HG03565 (cell line): Measurements from ENCODE around the gene C1QTNF9B.

ENCODE experiments used
- ATAC-seq: cut with Tn5 transposase; IDR thresholded peaks from one replicate; pipeline ENCODE4 v1.9.1; 2021; ENCODE audit warnings: mild to moderate bottlenecking, moderate library complexity; ENCODE audit not compliant: unreplicated experiment

C1QTNF9B gene

DNA sequence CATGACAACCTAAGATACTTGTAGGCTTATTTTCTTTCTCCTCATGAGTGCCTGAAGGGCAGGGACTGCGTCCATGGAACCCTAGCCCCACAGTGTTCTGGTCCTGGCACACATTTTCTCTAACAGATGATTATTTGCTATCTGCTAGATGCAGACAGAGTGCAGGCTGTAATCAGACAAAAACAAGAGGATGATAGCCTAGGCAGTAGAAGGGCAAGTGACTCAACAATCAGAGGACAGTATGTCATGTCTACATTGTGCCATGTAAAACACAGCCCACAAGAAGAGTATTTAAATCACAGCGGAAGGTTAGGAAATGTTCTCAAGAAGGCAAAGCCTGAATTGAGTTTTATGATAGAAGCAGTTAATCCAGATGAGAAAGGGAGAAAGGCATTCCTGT is 37.4 kb downstream of the C1QTNF9B start:
- ATAC-seq = no peak

GRCh38 chr13:23859455-23859854 is 37.8 kb downstream of the C1QTNF9B start:
- ATAC-seq = no peak

GRCh38 chr13:23858546-23858945 is 38.8 kb downstream of the C1QTNF9B start:
- ATAC-seq = no peak

GRCh38 chr13:23856008-23856750 is 41.1 kb downstream of the C1QTNF9B start:
- no peak for ATAC-seq

GRCh38 chr13:23855360-23855759 is 41.9 kb downstream of the C1QTNF9B start:
- ATAC-seq = no peak

DNA sequence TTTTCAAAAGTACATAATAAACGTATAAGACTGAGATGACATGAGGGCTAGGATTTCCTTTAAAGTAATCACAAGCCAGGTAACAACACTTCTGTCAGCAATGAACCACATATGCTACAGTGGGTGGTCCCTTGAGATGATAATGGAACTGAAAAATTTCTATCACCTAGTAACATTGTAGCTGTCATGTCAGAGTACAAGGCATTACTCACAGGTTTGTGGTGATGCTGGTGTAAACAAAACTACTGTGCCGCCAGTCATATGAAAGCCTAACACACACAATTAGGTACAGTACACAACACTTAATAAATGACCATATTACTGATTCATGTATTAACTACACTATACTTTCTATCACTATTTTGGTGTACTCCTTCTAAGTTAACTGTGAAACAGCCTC is 45.0 kb downstream of the C1QTNF9B start:
- peak; percentile 30 for ATAC-seq

DNA sequence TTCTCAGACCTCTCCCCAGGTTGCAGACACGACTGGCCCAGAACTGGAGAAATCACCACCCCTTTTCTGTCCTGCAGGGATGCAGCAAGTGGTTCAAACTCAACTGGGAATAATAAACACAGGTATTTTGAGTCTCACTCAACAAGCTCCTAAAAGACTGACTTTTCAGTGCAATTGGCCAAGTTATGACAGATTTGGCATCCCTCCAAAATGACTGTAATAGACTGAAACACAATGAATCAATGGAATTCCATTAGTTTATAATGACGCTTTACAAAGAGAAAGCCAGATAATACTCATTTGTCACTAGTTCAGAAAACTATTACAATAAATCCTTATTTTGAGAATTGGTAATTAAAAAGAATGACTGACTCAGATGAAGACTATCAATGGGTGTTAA is 46.2 kb downstream of the C1QTNF9B start:
- ATAC-seq = no peak

DNA sequence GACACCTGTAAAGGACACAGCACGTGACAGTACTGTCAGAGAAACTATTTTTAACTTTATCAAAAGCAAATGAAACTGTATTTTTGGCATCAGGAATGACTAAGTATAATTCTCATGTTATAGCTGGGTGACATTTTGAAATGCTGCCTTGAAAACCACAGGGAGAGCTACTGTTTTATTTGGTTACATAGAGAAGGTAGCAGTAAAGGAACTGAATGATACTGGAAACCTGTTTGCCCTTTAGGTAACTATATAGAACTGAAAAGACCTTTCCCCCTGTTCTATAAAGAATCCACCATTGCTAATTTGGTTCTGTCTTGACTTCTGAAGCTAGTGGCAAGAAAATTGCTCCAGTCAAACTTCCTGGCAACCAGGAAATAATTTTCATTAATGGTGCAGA is 47.2 kb downstream of the C1QTNF9B start:
- no peak for ATAC-seq

DNA sequence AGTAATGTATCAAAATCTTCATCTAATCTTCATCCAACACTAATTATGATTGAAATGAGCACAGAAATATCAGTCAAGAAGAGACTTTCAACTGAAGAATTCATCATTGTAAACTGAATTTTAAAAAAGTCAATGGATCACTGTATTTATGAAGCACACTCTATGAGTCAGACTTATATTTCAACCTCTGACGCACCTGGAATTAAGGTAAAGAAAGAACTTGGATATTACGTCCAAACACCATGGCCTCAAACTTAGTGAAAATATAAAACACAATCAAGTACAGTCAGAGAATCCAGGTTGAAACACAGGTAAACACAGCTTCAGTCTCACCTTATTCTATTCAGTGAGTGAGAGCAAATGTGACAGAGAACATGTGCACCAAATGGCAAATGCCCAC is 47.6 kb downstream of the C1QTNF9B start:
- ATAC-seq = no peak

- no peak for ATAC-seq
These were observed 48.6 kb downstream of the C1QTNF9B start for GRCh38 chr13:23848646-23849141.

DNA sequence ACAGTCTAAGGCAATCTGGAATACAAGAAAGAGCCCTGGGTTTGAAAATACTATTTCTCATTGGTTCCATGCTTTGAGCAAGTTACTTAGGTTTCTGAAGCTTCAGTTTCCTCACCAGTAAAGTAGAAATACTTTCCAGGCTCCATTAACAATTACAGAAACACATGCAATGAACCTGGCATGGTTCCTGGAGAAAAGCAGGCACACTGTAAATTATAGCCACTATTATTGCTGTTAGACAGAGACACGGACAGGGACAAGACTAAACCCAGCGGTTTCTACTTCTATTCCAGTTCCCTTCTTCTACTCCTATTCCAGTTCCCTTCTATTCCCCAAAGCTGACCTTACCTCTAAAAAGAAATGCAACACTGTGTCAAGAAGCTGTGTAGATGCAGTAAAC is 49.3 kb downstream of the C1QTNF9B start:
- ATAC-seq = no peak

- no peak for ATAC-seq
These were observed 49.8 kb downstream of the C1QTNF9B start for GRCh38 chr13:23847497-23847896.

- ATAC-seq = peak; percentile 14
These were observed 52.1 kb downstream of the C1QTNF9B start for GRCh38 chr13:23845105-23845725.

DNA sequence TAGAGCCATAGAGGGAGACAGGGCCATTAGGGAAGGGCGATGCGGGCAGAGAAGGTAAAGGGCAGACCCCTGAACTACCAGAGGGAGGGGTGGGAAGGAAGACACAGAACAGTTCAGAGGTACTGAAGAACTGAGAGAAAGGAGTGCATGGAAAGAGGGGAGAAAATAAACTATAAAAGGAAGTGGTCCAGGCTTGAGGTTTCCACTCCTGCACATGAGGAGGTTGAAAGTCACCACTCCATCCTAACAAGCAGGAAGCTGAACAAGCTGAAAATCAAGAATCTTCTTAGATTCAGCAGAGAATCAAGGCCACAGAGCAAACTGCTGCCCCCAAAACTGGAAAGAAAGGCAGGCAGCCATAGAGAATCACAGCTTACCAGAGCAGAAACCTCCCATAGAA is 53.2 kb downstream of the C1QTNF9B start:
- ATAC-seq = no peak

- no peak for ATAC-seq
These were observed 53.9 kb downstream of the C1QTNF9B start for GRCh38 chr13:23843436-23843835.

- no peak for ATAC-seq
These were observed 54.9 kb downstream of the C1QTNF9B start for GRCh38 chr13:23842406-23842805.
